HEK293 (cell line): Measurements from ENCODE around the gene CIC.
A peak's percentile ranks its signal among the peaks of the same experiment; 100 is the strongest.

Experiments
- GLIS1 ChIP-seq: fragments of 450-650 bp; formaldehyde crosslinking; IDR thresholded peaks from 2 replicates; pipeline ENCODE4 v1.5.1; 2016; ENCODE audit warnings: missing biosample characterization, missing genetic modification characterization
- HOXA7 ChIP-seq: sonication (generic); formaldehyde crosslinking; IDR thresholded peaks from 2 replicates; pipeline ENCODE4 v1.8.1; 2022; ENCODE audit warnings: missing genetic modification reagents, borderline replicate concordance
- KLF16 ChIP-seq: fragments of 450-650 bp; formaldehyde crosslinking; IDR thresholded peaks from 2 replicates; pipeline ENCODE4 v1.5.1; 2017; ENCODE audit warnings: missing biosample characterization, missing genetic modification characterization
- TCF7L2 ChIP-seq: IDR thresholded peaks from 2 replicates; pipeline ENCODE4 v1.6.1; 2011; ENCODE audit warnings: low read depth, mild to moderate bottlenecking, inconsistent platforms, low read length, moderate library complexity, borderline replicate concordance
- ZBTB7A ChIP-seq: fragments of 450-650 bp; formaldehyde crosslinking; IDR thresholded peaks from 2 replicates; pipeline ENCODE4 v1.5.1; 2016; ENCODE audit warnings: low read depth, missing biosample characterization, missing genetic modification characterization
- ZBTB8A ChIP-seq: fragments of 450-650 bp; formaldehyde crosslinking; IDR thresholded peaks from 2 replicates; pipeline ENCODE4 v1.5.1; 2016; ENCODE audit warnings: missing biosample characterization, missing genetic modification characterization
- ZNF121 ChIP-seq: fragments of 450-650 bp; formaldehyde crosslinking; IDR thresholded peaks from 2 replicates; pipeline ENCODE4 v1.5.1; 2016; ENCODE audit warnings: missing biosample characterization, missing genetic modification characterization
- ZNF132 ChIP-seq: fragments of 450-650 bp; formaldehyde crosslinking; IDR thresholded peaks from 2 replicates; pipeline ENCODE4 v1.5.1; 2017; ENCODE audit warnings: missing biosample characterization, missing genetic modification characterization, borderline replicate concordance
- ZNF274 ChIP-seq, 2 experiments: fragments of 200-500 bp in 1 of 2; fragments of 450-650 bp in 1 of 2; sonication (Bioruptor generic) in 1 of 2; formaldehyde crosslinking in 1 of 2; IDR thresholded peaks; 2 replicates each; pipeline versions ENCODE4 v1.5.1 to v1.6.1; 2014 to 2016; ENCODE audit warnings: borderline replicate concordance in 1 of 2, inconsistent platforms in 1 of 2, low read length in 1 of 2, missing biosample characterization in 1 of 2, missing genetic modification characterization in 1 of 2
- ZNF501 ChIP-seq: fragments of 450-650 bp; formaldehyde crosslinking; IDR thresholded peaks from 2 replicates; pipeline ENCODE4 v1.5.1; 2016; ENCODE audit warnings: missing biosample characterization, missing genetic modification characterization
- ZNF571 ChIP-seq: fragments of 450-650 bp; formaldehyde crosslinking; IDR thresholded peaks from 2 replicates; pipeline ENCODE4 v1.5.0; 2017; ENCODE audit warnings: missing biosample characterization, missing genetic modification characterization
- ZNF776 ChIP-seq: fragments of 450-650 bp; formaldehyde crosslinking; IDR thresholded peaks from 2 replicates; pipeline ENCODE4 v1.5.0; 2017; ENCODE audit warnings: missing biosample characterization, missing genetic modification characterization, borderline replicate concordance
- TF ChIP-seq, protein P1 (sequence below): fragments of 450-650 bp; formaldehyde crosslinking; IDR thresholded peaks from 2 replicates; pipeline ENCODE4 v1.5.1; 2016; ENCODE audit warnings: missing biosample characterization, missing genetic modification characterization
- TF ChIP-seq, protein P2 (sequence below): sonication (generic); formaldehyde crosslinking; IDR thresholded peaks from 2 replicates; pipeline ENCODE4 v1.8.1; 2022; ENCODE audit warnings: mild to moderate bottlenecking, moderate library complexity, missing genetic modification reagents

- TF ChIP-seq ZNF501 (tag by site-specific recombination) = 0 out of 2 replicates have a peak, but pooled peaks have one; percentile 30
- no peak for TF ChIP-seq ZNF776
- TF ChIP-seq, protein P1, sequence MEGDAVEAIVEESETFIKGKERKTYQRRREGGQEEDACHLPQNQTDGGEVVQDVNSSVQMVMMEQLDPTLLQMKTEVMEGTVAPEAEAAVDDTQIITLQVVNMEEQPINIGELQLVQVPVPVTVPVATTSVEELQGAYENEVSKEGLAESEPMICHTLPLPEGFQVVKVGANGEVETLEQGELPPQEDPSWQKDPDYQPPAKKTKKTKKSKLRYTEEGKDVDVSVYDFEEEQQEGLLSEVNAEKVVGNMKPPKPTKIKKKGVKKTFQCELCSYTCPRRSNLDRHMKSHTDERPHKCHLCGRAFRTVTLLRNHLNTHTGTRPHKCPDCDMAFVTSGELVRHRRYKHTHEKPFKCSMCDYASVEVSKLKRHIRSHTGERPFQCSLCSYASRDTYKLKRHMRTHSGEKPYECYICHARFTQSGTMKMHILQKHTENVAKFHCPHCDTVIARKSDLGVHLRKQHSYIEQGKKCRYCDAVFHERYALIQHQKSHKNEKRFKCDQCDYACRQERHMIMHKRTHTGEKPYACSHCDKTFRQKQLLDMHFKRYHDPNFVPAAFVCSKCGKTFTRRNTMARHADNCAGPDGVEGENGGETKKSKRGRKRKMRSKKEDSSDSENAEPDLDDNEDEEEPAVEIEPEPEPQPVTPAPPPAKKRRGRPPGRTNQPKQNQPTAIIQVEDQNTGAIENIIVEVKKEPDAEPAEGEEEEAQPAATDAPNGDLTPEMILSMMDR = peak; percentile 81
- TF ChIP-seq GLIS1 = peak; percentile 68; the same call in 1 of the 2 replicates
- no peak for TF ChIP-seq ZNF132 (tag by site-specific recombination)
- TF ChIP-seq TCF7L2 = no peak
- TF ChIP-seq ZNF121 (tag by site-specific recombination) = no peak
- TF ChIP-seq, protein P2, sequence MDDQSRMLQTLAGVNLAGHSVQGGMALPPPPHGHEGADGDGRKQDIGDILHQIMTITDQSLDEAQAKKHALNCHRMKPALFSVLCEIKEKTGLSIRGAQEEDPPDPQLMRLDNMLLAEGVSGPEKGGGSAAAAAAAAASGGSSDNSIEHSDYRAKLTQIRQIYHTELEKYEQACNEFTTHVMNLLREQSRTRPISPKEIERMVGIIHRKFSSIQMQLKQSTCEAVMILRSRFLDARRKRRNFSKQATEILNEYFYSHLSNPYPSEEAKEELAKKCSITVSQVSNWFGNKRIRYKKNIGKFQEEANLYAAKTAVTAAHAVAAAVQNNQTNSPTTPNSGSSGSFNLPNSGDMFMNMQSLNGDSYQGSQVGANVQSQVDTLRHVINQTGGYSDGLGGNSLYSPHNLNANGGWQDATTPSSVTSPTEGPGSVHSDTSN (CRISPR knock-in tag) = no peak
- TF ChIP-seq HOXA7 (CRISPR knock-in tag) = no peak
- no peak for TF ChIP-seq ZBTB7A (tag by site-specific recombination)
- no peak for TF ChIP-seq KLF16 (tag by site-specific recombination)
- no peak for TF ChIP-seq ZBTB8A (tag by site-specific recombination)
- no peak for TF ChIP-seq ZNF274 (IDR thresholded peaks at IDR 0.05; ENCODE audit: low read length)
- no peak for TF ChIP-seq ZNF274 (tag by site-specific recombination; IDR thresholded peaks at IDR 0.05; ENCODE audit: borderline replicate concordance)
- TF ChIP-seq ZNF571 (tag by site-specific recombination) = no peak
These were observed 22.7 kb upstream of the CIC start for GRCh38 chr19:42246143-42246921.
